LHCN-M2 (cell line): ENCODE data around the gene FFAR1. TPM values are rescaled to one million over a fixed set of nuclear protein-coding genes. Genes with fewer than 3 reads are reported as not detected.

Experiments used
- DNase-seq: peaks from one replicate; pipeline ENCODE4 v3.0.0-alpha.2; 2012; ENCODE audit warnings: low read depth
- total RNA-seq: library from RNA; depleted of rRNA; stranded (reverse); fragments of >200 nt; gene quantifications from 2 replicates; pipeline ENCODE4 v1.2.3, GENCODE V29; 2014; rRNA removed

FFAR1 gene
- total RNA-seq, 1 experiment from 2014 or later = not detected

GRCh38 chr19:35388277-35389054 lies 40.8 kb downstream of the FFAR1 start:
- DNase-seq = no peak

GRCh38 chr19:35389192-35389861 lies 41.6 kb downstream of the FFAR1 start:
- no peak for DNase-seq

GRCh38 chr19:35392742-35393715 lies 45.3 kb downstream of the FFAR1 start:
- no peak for DNase-seq

GRCh38 chr19:35395382-35396199 lies 47.9 kb downstream of the FFAR1 start:
- DNase-seq = no peak

DNA sequence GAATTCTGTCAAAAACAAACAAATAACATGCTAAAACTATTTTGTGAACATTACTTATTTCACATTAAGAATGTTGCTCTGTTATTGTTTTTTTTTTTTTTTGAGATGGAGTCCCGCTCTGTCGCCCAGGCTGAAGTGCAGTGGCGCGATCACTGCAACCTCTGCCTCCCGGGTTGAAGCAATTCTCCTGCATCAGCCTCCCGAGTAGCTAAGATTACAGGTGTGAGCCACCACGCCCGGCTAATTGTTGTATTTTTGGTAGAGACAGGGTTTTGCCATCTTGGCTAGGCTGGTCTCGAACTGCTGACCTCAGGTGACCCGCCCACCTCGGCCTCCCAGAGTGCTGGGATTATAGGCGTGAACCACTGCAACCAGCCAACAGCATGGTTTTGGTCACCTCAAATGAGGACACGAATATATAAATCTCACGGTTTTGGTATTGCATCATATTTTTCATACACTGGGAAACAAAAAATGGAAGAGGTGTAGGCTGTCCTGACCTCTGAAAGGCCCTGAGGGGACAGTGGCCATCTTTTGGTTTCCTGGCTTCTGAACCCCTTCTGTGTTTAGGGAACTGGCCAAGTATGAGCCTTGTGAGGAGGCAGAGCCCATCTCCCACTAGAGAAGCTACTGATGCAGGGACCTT lies 48.7 kb downstream of the FFAR1 start:
- DNase-seq = no peak

GRCh38 chr19:35397064-35397463 lies 49.4 kb downstream of the FFAR1 start:
- no peak for DNase-seq

Other genes starting within 250 kb of the FFAR1 start
- not detected in 2 replicates for gene FXYD3, start 232.1 kb upstream of the FFAR1 start, total RNA-seq
- gene LGI4, start 212.8 kb upstream of the FFAR1 start, total RNA-seq = not detected in 2 replicates
- not detected in 2 replicates for gene FXYD1, start 209.1 kb upstream of the FFAR1 start, total RNA-seq
- gene FXYD7, start 204.6 kb upstream of the FFAR1 start, total RNA-seq = not detected in 2 replicates
- gene FXYD5, start 193.2 kb upstream of the FFAR1 start, total RNA-seq = 82.0 and 89.8 TPM in 2 replicates
- gene FAM187B, start 119.2 kb upstream of the FFAR1 start, total RNA-seq = not detected in 2 replicates
- 1.7 and 2.6 TPM in 2 replicates for gene LSR, start 98.9 kb upstream of the FFAR1 start, total RNA-seq
- gene USF2, start 78.9 kb upstream of the FFAR1 start, total RNA-seq = 82.3 and 86.1 TPM in 2 replicates
- gene HAMP, start 65.4 kb upstream of the FFAR1 start, total RNA-seq = not detected in 2 replicates
- gene MAG, start 55.7 kb upstream of the FFAR1 start, total RNA-seq = not detected in 2 replicates
- gene CD22, start 18.7 kb upstream of the FFAR1 start, total RNA-seq = 1.0 and 2.2 TPM in 2 replicates
- gene FFAR3, start 10.6 kb downstream of the FFAR1 start, total RNA-seq = not detected in 2 replicates
- not detected in 2 replicates for gene GPR42, start 23.2 kb downstream of the FFAR1 start, total RNA-seq
- not detected in 2 replicates for gene FFAR2, start 100.4 kb downstream of the FFAR1 start, total RNA-seq
- not detected in 2 replicates for gene KRTDAP, start 142.6 kb downstream of the FFAR1 start, total RNA-seq
- 0.29 and 1.1 TPM in 2 replicates for gene DMKN, start 165.7 kb downstream of the FFAR1 start, total RNA-seq
- gene SBSN, start 180.4 kb downstream of the FFAR1 start, total RNA-seq = 0.77 TPM in 1 of 2 replicates, not detected in the other
- gene GAPDHS, start 185.6 kb downstream of the FFAR1 start, total RNA-seq = not detected in 2 replicates
- 106 and 114 TPM in 2 replicates for gene TMEM147, start 197.7 kb downstream of the FFAR1 start, total RNA-seq
- not detected in 2 replicates for gene ATP4A, start 215.8 kb downstream of the FFAR1 start, total RNA-seq
- not detected in 2 replicates for gene PMIS2, start 238.3 kb downstream of the FFAR1 start, total RNA-seq